Astrocyte (in vitro differentiated cells and primary cell): Measurements from ENCODE around the gene RPL34. TPM values are rescaled to one million over a fixed set of nuclear protein-coding genes. Genes with fewer than 3 reads are reported as not detected.

ENCODE experiments used
- DNase-seq: peaks from one replicate; pipeline ENCODE4 v3.0.0-alpha.2; 2010; ENCODE audit warnings: low read depth
- FAIRE-seq: peaks from 2 replicates; lab custom pipeline; 2011; peaks lifted over from hg19 to GRCh38; lab: Jason Lieb, UNC
- H2AFZ ChIP-seq: 2 replicates; pipeline ENCODE4 v1.6.0; 2012; ENCODE audit warnings: low read depth, low read length, inconsistent platforms
- H3K27ac ChIP-seq: 2 replicates; pipeline ENCODE4 v1.5.1; 2011; ENCODE audit warnings: low read depth, low read length, inconsistent platforms
- H3K27me3 ChIP-seq: 2 replicates; pipeline ENCODE4 v1.6.0; 2011; ENCODE audit warnings: low read length, inconsistent platforms; ENCODE audit not compliant: insufficient read depth
- H3K36me3 ChIP-seq: 2 replicates; pipeline ENCODE4 v1.5.1; 2011; ENCODE audit warnings: low read length, inconsistent platforms; ENCODE audit not compliant: insufficient read depth
- H3K4me1 ChIP-seq: 2 replicates; pipeline ENCODE4 v1.5.1; 2011; ENCODE audit warnings: low read length, inconsistent platforms; ENCODE audit not compliant: insufficient read depth
- H3K4me2 ChIP-seq: 2 replicates; pipeline ENCODE4 v1.6.0; 2012; ENCODE audit warnings: low read length, inconsistent platforms
- H3K4me3 ChIP-seq: 2 replicates; pipeline ENCODE4 v1.5.1; 2011; ENCODE audit warnings: low read depth, mild to moderate bottlenecking, low read length, inconsistent platforms; ENCODE audit not compliant: insufficient read depth
- H3K79me2 ChIP-seq: 2 replicates; pipeline ENCODE4 v1.6.0; 2012; ENCODE audit warnings: mild to moderate bottlenecking, low read length, inconsistent platforms; ENCODE audit not compliant: insufficient read depth
- H3K9ac ChIP-seq: 2 replicates; pipeline ENCODE4 v1.6.0; 2012; ENCODE audit warnings: mild to moderate bottlenecking, low read length, inconsistent platforms
- H3K9me3 ChIP-seq: 2 replicates; pipeline ENCODE4 v1.5.1; 2012; ENCODE audit warnings: low read depth, mild to moderate bottlenecking, low read length, inconsistent platforms; ENCODE audit not compliant: insufficient read depth
- H4K20me1 ChIP-seq: 2 replicates; pipeline ENCODE4 v1.6.0; 2012; ENCODE audit warnings: low read length, inconsistent platforms; ENCODE audit not compliant: insufficient read depth
- H3K27ac Mint-ChIP-seq: one replicate; pipeline ENCODE4 v1.8.0; 2021; ENCODE audit warnings: mild to moderate bottlenecking, mixed read lengths; ENCODE audit not compliant: unreplicated experiment
- H3K27me3 Mint-ChIP-seq: one replicate; pipeline ENCODE4 v1.8.0; 2021; ENCODE audit warnings: low read depth, mixed read lengths; ENCODE audit not compliant: unreplicated experiment
- H3K36me3 Mint-ChIP-seq: one replicate; pipeline ENCODE4 v1.8.0; 2021; ENCODE audit warnings: low read depth, mixed read lengths; ENCODE audit not compliant: unreplicated experiment
- H3K4me1 Mint-ChIP-seq: one replicate; pipeline ENCODE4 v1.8.0; 2021; ENCODE audit warnings: low read depth, mixed read lengths; ENCODE audit not compliant: unreplicated experiment
- H3K4me3 Mint-ChIP-seq: one replicate; pipeline ENCODE4 v1.8.0; 2021; ENCODE audit warnings: mild to moderate bottlenecking, moderate library complexity, mixed read lengths; ENCODE audit not compliant: unreplicated experiment
- H3K9me3 Mint-ChIP-seq: one replicate; pipeline ENCODE4 v1.8.0; 2021; ENCODE audit warnings: mild to moderate bottlenecking, mixed read lengths; ENCODE audit not compliant: unreplicated experiment
- EZH2 ChIP-seq: IDR thresholded peaks from 2 replicates; pipeline ENCODE4 v1.6.1; 2012; ENCODE audit warnings: mild to moderate bottlenecking, low read length, inconsistent platforms; ENCODE audit not compliant: insufficient read depth
- total RNA-seq: library from RNA; stranded (reverse); gene quantifications from 2 replicates; pipeline ENCODE4 v1.2.1, GENCODE V29; 2021
- TF ChIP-seq, protein P1 (sequence below): IDR thresholded peaks from 2 replicates; pipeline ENCODE4 v1.5.1; 2011; ENCODE audit warnings: low read depth, mild to moderate bottlenecking, inconsistent platforms, low read length, moderate library complexity; ENCODE audit not compliant: insufficient read depth

RPL34 gene
- total RNA-seq, 1 donor from 2014 or later, result 1,087 TPM

DNA sequence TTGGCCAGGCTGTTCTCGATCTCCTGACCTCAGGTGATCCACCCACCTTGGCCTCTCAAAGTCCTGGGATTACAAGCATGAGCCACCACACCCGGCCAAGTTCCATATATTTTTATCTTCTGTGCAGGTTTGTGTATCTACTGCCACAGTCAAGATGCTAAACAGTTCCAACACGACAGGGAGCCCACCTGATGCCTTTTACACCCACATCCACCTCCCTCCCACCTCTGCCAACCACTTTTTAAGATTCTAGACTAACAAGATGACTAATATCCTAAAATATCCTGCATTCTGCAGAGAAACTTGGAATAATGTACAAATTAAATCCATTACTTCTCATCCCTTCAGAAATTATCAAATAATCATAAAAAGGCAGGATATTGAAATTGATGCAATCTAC lies 19.3 kb upstream of the RPL34 start:
- TF ChIP-seq, protein P1, sequence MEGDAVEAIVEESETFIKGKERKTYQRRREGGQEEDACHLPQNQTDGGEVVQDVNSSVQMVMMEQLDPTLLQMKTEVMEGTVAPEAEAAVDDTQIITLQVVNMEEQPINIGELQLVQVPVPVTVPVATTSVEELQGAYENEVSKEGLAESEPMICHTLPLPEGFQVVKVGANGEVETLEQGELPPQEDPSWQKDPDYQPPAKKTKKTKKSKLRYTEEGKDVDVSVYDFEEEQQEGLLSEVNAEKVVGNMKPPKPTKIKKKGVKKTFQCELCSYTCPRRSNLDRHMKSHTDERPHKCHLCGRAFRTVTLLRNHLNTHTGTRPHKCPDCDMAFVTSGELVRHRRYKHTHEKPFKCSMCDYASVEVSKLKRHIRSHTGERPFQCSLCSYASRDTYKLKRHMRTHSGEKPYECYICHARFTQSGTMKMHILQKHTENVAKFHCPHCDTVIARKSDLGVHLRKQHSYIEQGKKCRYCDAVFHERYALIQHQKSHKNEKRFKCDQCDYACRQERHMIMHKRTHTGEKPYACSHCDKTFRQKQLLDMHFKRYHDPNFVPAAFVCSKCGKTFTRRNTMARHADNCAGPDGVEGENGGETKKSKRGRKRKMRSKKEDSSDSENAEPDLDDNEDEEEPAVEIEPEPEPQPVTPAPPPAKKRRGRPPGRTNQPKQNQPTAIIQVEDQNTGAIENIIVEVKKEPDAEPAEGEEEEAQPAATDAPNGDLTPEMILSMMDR, result no peak
- no peak for TF ChIP-seq EZH2
- Histone ChIP-seq H3K4me3 (no peak overlapping the region), H3K9ac (no peak overlapping the region), H4K20me1 (no peaks in the 10 kb centered on the region), H3K27me3 (no peaks in the 10 kb centered on the region), H3K4me2 (no peak overlapping the region), H3K27ac (no peak overlapping the region), H3K9me3 (no peaks in the 10 kb centered on the region), H3K4me1 (peaks cover 3% of the 10 kb centered on the region), H2AFZ (no peak overlapping the region), H3K79me2 (no peaks in the 10 kb centered on the region), H3K36me3 (no peaks in the 10 kb centered on the region)
- Mint-ChIP-seq H3K27ac (no peak overlapping the region), H3K4me3 (no peak overlapping the region), H3K36me3 (no peaks in the 10 kb centered on the region), H3K9me3 (no peaks in the 10 kb centered on the region), H3K27me3 (no peaks in the 10 kb centered on the region), H3K4me1 (peaks cover 8% of the 10 kb centered on the region)
- FAIRE-seq, result no peak
- peak; percentile 14 for DNase-seq

DNA sequence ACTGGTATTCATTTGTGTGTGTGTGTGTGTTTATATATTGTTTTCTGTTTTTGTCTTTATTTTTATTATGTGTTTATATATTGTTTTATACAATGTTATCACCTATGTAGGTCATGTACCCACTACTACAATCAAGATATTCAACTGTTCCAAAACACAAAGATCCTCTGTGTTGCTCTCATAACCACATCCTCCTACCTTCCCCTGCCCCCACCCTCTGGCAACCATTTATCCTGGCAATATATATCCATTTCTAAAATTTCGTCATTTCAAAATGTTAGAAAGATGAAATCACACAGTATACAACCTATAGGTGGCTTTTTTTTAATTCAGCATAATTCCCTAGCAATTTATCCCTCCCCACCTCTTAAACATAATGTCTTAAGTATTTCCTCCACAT lies 18.8 kb upstream of the RPL34 start:
- Histone ChIP-seq H3K36me3 (no peaks in the 10 kb centered on the region), H3K9ac (no peak overlapping the region), H3K4me1 (peaks cover 3% of the 10 kb centered on the region), H3K4me2 (no peak overlapping the region), H3K4me3 (no peak overlapping the region), H2AFZ (no peak overlapping the region), H3K27ac (no peak overlapping the region), H3K9me3 (no peaks in the 10 kb centered on the region), H3K27me3 (no peaks in the 10 kb centered on the region), H4K20me1 (no peaks in the 10 kb centered on the region), H3K79me2 (no peaks in the 10 kb centered on the region)
- H3K9me3 Mint-ChIP-seq, result no peaks in the 10 kb centered on the region
- no peak overlapping the region for H3K27ac Mint-ChIP-seq
- TF ChIP-seq, protein P1, result no peak
- no peak for TF ChIP-seq EZH2
- peaks cover 8% of the 10 kb centered on the region for H3K4me1 Mint-ChIP-seq
- no peaks in the 10 kb centered on the region for H3K36me3 Mint-ChIP-seq
- FAIRE-seq, result no peak
- no peak overlapping the region for H3K4me3 Mint-ChIP-seq
- H3K27me3 Mint-ChIP-seq, result no peaks in the 10 kb centered on the region
- DNase-seq, result no peak

DNA sequence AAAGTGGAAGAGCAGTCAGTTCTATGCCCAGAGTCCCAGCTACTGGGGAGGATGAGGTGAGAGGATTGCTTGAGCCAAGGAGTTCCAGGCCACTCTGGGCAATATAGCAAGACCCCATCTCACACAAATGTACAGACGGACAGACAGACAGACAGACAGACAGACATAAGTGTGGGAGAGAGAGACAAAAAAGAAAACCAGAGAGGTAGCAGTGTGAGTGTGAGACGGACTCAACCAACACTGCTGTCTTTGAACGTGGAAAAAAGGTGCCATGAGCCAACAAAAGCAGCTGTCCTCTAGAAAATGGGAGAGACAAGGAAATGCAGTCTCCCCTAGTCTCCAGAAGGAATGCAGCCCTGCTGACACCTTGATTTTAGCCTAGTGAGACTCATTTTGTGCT lies 18.2 kb upstream of the RPL34 start:
- H3K9me3 ChIP-seq, result no peaks in the 10 kb centered on the region
- no peak overlapping the region for H3K27ac ChIP-seq
- Mint-ChIP-seq H3K27me3 (no peaks in the 10 kb centered on the region), H3K4me3 (no peak overlapping the region), H3K36me3 (no peaks in the 10 kb centered on the region), H3K9me3 (no peaks in the 10 kb centered on the region), H3K4me1 (peaks cover 8% of the 10 kb centered on the region), H3K27ac (peak overlapping the region; percentile 70)
- H2AFZ ChIP-seq, result no peak overlapping the region
- no peaks in the 10 kb centered on the region for H3K27me3 ChIP-seq
- peaks cover 3% of the 10 kb centered on the region for H3K4me1 ChIP-seq
- H3K79me2 ChIP-seq, result no peaks in the 10 kb centered on the region
- DNase-seq, result no peak
- FAIRE-seq, result no peak
- H3K4me2 ChIP-seq, result no peak overlapping the region
- no peaks in the 10 kb centered on the region for H4K20me1 ChIP-seq
- H3K4me3 ChIP-seq, result no peak overlapping the region
- no peak for TF ChIP-seq EZH2
- TF ChIP-seq, protein P1, result no peak
- no peak overlapping the region for H3K9ac ChIP-seq
- H3K36me3 ChIP-seq, result no peaks in the 10 kb centered on the region
